HepG2 (cell line): ENCODE measurements around the gene SERINC4. TPM values are rescaled to one million over a fixed set of nuclear protein-coding genes. Genes with fewer than 3 reads are reported as not detected.

Experiments
- ATF1 ChIP-seq: IDR thresholded peaks from 2 replicates; pipeline ENCODE4 v1.6.1; 2016; ENCODE audit warnings: mild to moderate bottlenecking, control low read depth
- CAMTA2 ChIP-seq: sonication (generic); formaldehyde crosslinking; IDR thresholded peaks from 2 replicates; pipeline ENCODE4 v1.4.0; 2020; ENCODE audit warnings: mild to moderate bottlenecking, missing genetic modification reagents, borderline replicate concordance
- CHCHD3 ChIP-seq: sonication (generic); formaldehyde crosslinking; IDR thresholded peaks from 2 replicates; pipeline ENCODE4 v1.8.0; 2022; ENCODE audit warnings: mild to moderate bottlenecking, missing genetic modification reagents, moderate library complexity
- ELF1 ChIP-seq: sonication (generic); formaldehyde crosslinking; IDR thresholded peaks from 2 replicates; pipeline ENCODE4 v1.4.0; 2020; ENCODE audit warnings: missing genetic modification reagents
- HOXA9 ChIP-seq: sonication (generic); formaldehyde crosslinking; IDR thresholded peaks from 2 replicates; pipeline ENCODE4 v1.8.1; 2022; ENCODE audit warnings: missing genetic modification reagents, mild to moderate bottlenecking, moderate library complexity, borderline replicate concordance
- IRF2 ChIP-seq: IDR thresholded peaks from 2 replicates; pipeline ENCODE4 v1.6.1; 2018; ENCODE audit warnings: missing genetic modification reagents, missing compliant biosample characterization
- KMT2B ChIP-seq: IDR thresholded peaks from 2 replicates; pipeline ENCODE4 v1.6.1; 2016; ENCODE audit warnings: missing genetic modification reagents, missing compliant biosample characterization
- TARDBP ChIP-seq: sonication (generic); formaldehyde crosslinking; IDR thresholded peaks from 2 replicates; pipeline ENCODE4 v1.8.0; 2022; ENCODE audit warnings: mild to moderate bottlenecking, missing genetic modification reagents
- TFE3 ChIP-seq: IDR thresholded peaks from 2 replicates; pipeline ENCODE4 v1.6.1; 2016
- YEATS2 ChIP-seq: sonication (generic); formaldehyde crosslinking; IDR thresholded peaks from 2 replicates; pipeline ENCODE4 v1.4.0; 2020; ENCODE audit warnings: missing genetic modification reagents, borderline replicate concordance
- ZFP37 ChIP-seq: sonication (generic); formaldehyde crosslinking; IDR thresholded peaks from 2 replicates; pipeline ENCODE4 v1.4.0; 2020; ENCODE audit warnings: missing genetic modification reagents, borderline replicate concordance
- polyA plus RNA-seq, 8 experiments: library from polyadenylated mRNA; depleted of rRNA in 3 of 8; stranded (reverse) in 7 of 8; unstranded in 1 of 8; fragments of >200 nt; fragmentation: Illumina TruSeq in 4 of 8; extraction: Trizol in 4 of 8; gene quantifications; 2 replicates each; pipeline versions ENCODE4 v1.2.1 to v1.2.3, GENCODE V29; 2011 to 2016; ENCODE audit warnings: low read depth in 4 of 8, missing spikeins in 1 of 8, mixed read lengths in 1 of 8; ENCODE audit not compliant: insufficient read depth in 1 of 8
- total RNA-seq, 5 experiments: library from RNA; depleted of rRNA; stranded (reverse); fragments of >200 nt; fragmentation: Illumina TruSeq; extraction: Trizol; gene quantifications; 2 replicates each; pipeline ENCODE4 v1.2.3, GENCODE V29; 2016; ENCODE audit warnings: low read depth in 1 of 5
- TF ChIP-seq, protein P1 (sequence below): IDR thresholded peaks from 2 replicates; pipeline ENCODE4 v1.6.1; 2018; ENCODE audit warnings: missing genetic modification reagents, mild to moderate bottlenecking, missing compliant biosample characterization
- TF ChIP-seq, protein P2 (sequence below), 2 experiments: sonication (generic) in 1 of 2; formaldehyde crosslinking in 1 of 2; IDR thresholded peaks; 2 replicates each; pipeline versions ENCODE4 v1.6.1 to v1.9.0; 2014 to 2022; ENCODE audit warnings: antibody characterized with exemption in 1 of 2, borderline replicate concordance in 1 of 2, inconsistent platforms in 1 of 2, low read depth in 1 of 2, missing genetic modification reagents in 1 of 2

Gene SERINC4
- total and polyA plus RNA-seq, 2 of the 13 experiments (the other 11 are each of a cell fraction or from before 2014, with no cell fraction given), result not detected

DNA sequence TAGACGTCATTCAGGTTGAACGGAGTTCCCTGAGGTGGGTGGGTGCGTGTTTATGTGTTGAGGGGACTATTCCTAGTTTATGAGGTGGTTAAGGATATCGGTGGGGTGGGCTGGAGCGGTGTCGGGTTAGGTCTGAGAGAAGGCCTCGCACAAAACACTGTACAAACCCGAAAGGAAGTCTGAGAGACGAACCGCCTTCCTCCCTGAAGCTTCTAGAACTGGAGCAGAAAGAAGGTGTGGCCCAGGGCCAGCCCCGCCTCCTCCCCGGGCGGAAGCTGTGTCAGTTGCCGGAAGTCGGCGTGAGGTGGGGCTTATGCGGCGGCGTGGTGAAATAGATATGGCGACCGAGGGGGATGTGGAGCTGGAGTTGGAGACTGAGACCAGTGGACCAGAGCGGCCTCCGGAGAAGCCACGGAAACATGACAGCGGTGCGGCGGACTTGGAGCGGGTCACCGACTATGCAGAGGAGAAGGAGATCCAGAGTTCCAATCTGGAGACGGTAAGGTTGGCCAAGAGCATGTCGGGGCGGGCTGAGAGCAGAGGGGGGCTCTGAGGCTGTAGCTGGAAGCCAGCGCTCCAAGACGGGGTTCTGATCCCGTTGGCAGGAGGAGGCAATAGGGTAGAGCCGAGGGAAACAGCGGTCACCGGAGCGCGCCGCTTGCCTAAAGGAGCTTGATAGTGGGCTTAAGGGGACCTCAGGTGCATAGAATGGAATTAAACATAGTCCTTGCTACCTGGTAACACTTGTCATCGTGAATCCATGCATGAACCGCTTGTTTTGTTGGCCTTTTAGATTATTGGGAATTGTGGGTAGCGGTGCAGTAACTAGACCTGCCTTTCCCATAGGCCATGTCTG, 494 bp upstream of the SERINC4 start, which contains the start of gene HYPK (continued):
- 0 out of 2 replicates have a peak, but pooled peaks have one; percentile 37 for TF ChIP-seq TFE3
- TF ChIP-seq YEATS2, result peak; percentile 67; the same call in 1 of the 2 replicates
- peak; percentile 59; the same call in 1 of the 2 replicates for TF ChIP-seq KMT2B (CRISPR knock-in tag)
- TF ChIP-seq, protein P1, sequence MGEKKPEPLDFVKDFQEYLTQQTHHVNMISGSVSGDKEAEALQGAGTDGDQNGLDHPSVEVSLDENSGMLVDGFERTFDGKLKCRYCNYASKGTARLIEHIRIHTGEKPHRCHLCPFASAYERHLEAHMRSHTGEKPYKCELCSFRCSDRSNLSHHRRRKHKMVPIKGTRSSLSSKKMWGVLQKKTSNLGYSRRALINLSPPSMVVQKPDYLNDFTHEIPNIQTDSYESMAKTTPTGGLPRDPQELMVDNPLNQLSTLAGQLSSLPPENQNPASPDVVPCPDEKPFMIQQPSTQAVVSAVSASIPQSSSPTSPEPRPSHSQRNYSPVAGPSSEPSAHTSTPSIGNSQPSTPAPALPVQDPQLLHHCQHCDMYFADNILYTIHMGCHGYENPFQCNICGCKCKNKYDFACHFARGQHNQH, result no peak; the same call in 1 of the 2 replicates
- TF ChIP-seq CAMTA2 (CRISPR knock-in tag), result no peak
- TF ChIP-seq, protein P2, sequence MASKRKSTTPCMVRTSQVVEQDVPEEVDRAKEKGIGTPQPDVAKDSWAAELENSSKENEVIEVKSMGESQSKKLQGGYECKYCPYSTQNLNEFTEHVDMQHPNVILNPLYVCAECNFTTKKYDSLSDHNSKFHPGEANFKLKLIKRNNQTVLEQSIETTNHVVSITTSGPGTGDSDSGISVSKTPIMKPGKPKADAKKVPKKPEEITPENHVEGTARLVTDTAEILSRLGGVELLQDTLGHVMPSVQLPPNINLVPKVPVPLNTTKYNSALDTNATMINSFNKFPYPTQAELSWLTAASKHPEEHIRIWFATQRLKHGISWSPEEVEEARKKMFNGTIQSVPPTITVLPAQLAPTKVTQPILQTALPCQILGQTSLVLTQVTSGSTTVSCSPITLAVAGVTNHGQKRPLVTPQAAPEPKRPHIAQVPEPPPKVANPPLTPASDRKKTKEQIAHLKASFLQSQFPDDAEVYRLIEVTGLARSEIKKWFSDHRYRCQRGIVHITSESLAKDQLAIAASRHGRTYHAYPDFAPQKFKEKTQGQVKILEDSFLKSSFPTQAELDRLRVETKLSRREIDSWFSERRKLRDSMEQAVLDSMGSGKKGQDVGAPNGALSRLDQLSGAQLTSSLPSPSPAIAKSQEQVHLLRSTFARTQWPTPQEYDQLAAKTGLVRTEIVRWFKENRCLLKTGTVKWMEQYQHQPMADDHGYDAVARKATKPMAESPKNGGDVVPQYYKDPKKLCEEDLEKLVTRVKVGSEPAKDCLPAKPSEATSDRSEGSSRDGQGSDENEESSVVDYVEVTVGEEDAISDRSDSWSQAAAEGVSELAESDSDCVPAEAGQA (IDR thresholded peaks at IDR 0.05; ENCODE audit: low read depth), result no peak
- TF ChIP-seq, protein P2 (CRISPR knock-in tag; IDR thresholded peaks at IDR 0.05; ENCODE audit: borderline replicate concordance), result no peak
- no peak for TF ChIP-seq CHCHD3 (CRISPR knock-in tag)
- TF ChIP-seq ELF1 (CRISPR knock-in tag), result peak; percentile 91
- TF ChIP-seq TARDBP (CRISPR knock-in tag), result peak; percentile 78
- TF ChIP-seq ZFP37 (CRISPR knock-in tag), result peak; percentile 50; the same call in 1 of the 2 replicates
- no peak for TF ChIP-seq HOXA9 (CRISPR knock-in tag)
- no peak for TF ChIP-seq IRF2 (CRISPR knock-in tag)
- no peak for TF ChIP-seq ATF1 (CRISPR knock-in tag)
